ENCODE results near the gene PLB1.

The PLB1 gene

DNA sequence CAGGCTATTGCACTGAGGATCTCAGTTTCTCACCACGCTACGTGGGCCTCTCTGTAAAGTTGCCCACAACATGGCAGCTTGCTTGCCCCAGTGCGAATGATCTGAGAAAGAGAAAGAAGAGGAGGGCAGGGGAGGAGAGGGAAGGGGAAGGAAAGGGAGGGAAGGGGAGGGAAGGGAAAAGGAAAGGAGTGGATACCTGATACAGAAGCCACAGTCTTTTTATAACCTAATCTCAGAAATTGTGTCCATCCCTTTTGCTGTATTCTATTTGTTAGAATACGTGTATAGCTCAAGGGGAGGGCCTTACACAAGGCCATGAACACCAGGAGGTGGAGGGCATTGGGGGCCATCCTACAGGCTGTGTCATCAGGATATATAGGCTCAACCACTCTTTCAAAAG is 177.5 kb downstream of the PLB1 start:
- Histone ChIP-seq H3K9ac (ENCODE audit: low read length) (no peak overlapping the region), H4K20me1 (ENCODE audit: insufficient read depth, low read length) (no peaks in the 10 kb centered on the region), H3K4me2 (ENCODE audit: low read depth, low read length) (no peak overlapping the region), H3K4me3 (ENCODE audit: low read length) (no peak overlapping the region), H3K4me1 (ENCODE audit: low read length) (no peaks in the 10 kb centered on the region), H2AFZ (ENCODE audit: low read length) (no peak overlapping the region), H3K27me3 (replicated peaks; ENCODE audit: insufficient read depth, low read length) (no peaks in the 10 kb centered on the region), H3K79me2 (ENCODE audit: low read length) (no peaks in the 10 kb centered on the region), H3K27ac (ENCODE audit: low read length) (no peak overlapping the region), H3K9me2 (replicated peaks; ENCODE audit: insufficient read depth, low read length) (no peaks in the 10 kb centered on the region), H3K36me3 (replicated peaks; ENCODE audit: insufficient read depth, low read length) (no peaks in the 10 kb centered on the region), H3K9me3 (replicated peaks; ENCODE audit: insufficient read depth, low read length) (no peaks in the 10 kb centered on the region), H3F3A (ENCODE audit: insufficient read depth, low read length) (no peaks in the 10 kb centered on the region)
- DNase-seq = no peak
- TF ChIP-seq EZH2 (optimal IDR thresholded peaks at IDR 0.05; ENCODE audit: low read depth, low read length) (no peak), EZH2phosphoT487 (IDR thresholded peaks at IDR 0.05; ENCODE audit: low read length) (no peak)
- TF ChIP-seq, protein P1, sequence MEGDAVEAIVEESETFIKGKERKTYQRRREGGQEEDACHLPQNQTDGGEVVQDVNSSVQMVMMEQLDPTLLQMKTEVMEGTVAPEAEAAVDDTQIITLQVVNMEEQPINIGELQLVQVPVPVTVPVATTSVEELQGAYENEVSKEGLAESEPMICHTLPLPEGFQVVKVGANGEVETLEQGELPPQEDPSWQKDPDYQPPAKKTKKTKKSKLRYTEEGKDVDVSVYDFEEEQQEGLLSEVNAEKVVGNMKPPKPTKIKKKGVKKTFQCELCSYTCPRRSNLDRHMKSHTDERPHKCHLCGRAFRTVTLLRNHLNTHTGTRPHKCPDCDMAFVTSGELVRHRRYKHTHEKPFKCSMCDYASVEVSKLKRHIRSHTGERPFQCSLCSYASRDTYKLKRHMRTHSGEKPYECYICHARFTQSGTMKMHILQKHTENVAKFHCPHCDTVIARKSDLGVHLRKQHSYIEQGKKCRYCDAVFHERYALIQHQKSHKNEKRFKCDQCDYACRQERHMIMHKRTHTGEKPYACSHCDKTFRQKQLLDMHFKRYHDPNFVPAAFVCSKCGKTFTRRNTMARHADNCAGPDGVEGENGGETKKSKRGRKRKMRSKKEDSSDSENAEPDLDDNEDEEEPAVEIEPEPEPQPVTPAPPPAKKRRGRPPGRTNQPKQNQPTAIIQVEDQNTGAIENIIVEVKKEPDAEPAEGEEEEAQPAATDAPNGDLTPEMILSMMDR (IDR thresholded peaks at IDR 0.05; ENCODE audit: low read length) = no peak

DNA sequence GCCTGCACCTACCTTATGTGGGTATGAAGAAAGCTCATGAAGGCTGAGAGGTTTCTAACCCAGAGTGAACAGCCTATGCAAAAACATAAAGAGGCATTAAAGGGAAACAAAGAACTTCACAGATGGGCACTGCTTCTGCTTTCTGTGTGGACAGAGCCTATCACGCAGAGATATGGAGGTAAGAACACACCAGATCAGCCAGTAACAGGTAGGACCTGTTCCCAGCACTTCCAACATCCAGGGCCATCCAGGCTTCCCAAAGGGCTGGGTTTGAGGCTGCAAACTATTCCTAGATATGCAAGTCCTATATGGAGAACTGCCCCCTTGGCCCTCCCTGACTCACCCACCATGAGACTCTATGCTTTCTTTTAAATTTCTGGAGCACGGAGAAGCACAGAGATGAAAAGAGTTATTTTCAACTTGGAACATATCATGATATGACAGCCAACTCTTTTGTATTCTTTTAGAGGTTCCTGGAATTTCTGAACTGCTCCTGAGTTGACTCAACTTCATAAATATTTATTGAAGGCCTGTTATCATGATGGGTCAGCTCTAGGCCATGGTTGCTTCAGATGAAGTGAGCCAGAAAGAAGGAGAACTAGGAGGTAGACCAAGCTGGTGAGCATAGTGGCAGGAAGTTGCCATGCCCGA is 178.3 kb downstream of the PLB1 start:
- H2AFZ ChIP-seq (ENCODE audit: low read length) = no peak overlapping the region
- no peak overlapping the region for H3K27ac ChIP-seq (ENCODE audit: low read length)
- H3K4me1 ChIP-seq (ENCODE audit: low read length) = no peaks in the 10 kb centered on the region
- H3K9me2 ChIP-seq (replicated peaks; ENCODE audit: insufficient read depth, low read length) = no peaks in the 10 kb centered on the region
- no peaks in the 10 kb centered on the region for H3K9me3 ChIP-seq (replicated peaks; ENCODE audit: insufficient read depth, low read length)
- no peak overlapping the region for H3K9ac ChIP-seq (ENCODE audit: low read length)
- DNase-seq = no peak
- no peak overlapping the region for H3K4me3 ChIP-seq (ENCODE audit: low read length)
- H3K79me2 ChIP-seq (ENCODE audit: low read length) = no peaks in the 10 kb centered on the region
- H3K36me3 ChIP-seq (replicated peaks; ENCODE audit: insufficient read depth, low read length) = no peaks in the 10 kb centered on the region
- no peak for TF ChIP-seq EZH2phosphoT487 (IDR thresholded peaks at IDR 0.05; ENCODE audit: low read length)
- TF ChIP-seq, protein P1 (IDR thresholded peaks at IDR 0.05; ENCODE audit: low read length) = no peak
- TF ChIP-seq EZH2 (optimal IDR thresholded peaks at IDR 0.05; ENCODE audit: low read depth, low read length) = no peak
- H3K27me3 ChIP-seq (replicated peaks; ENCODE audit: insufficient read depth, low read length) = no peaks in the 10 kb centered on the region
- H3K4me2 ChIP-seq (ENCODE audit: low read depth, low read length) = no peak overlapping the region
- no peaks in the 10 kb centered on the region for H3F3A ChIP-seq (ENCODE audit: insufficient read depth, low read length)
- no peaks in the 10 kb centered on the region for H4K20me1 ChIP-seq (ENCODE audit: insufficient read depth, low read length)

DNA sequence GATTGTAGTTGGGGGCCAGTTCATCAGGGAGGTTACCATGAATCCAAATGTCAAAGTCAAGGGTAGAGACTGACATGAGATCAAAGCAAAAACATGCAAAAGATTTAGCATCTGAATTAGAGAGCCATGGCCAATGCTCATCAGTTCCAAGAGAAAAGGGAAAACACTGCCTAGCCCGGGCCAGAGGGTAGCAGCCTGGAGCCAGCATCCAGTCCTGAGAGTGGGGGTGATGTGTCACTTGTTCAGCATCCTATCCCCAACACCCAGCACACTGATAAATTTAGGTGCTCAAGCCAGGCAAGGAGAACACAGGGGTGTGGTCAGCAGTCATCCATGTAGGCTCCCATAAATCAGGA is 178.8 kb downstream of the PLB1 start:
- H3K9me3 ChIP-seq (replicated peaks; ENCODE audit: insufficient read depth, low read length) = no peaks in the 10 kb centered on the region
- no peaks in the 10 kb centered on the region for H3K79me2 ChIP-seq (ENCODE audit: low read length)
- no peak overlapping the region for H3K9ac ChIP-seq (ENCODE audit: low read length)
- no peak overlapping the region for H3K4me2 ChIP-seq (ENCODE audit: low read depth, low read length)
- TF ChIP-seq EZH2phosphoT487 (IDR thresholded peaks at IDR 0.05; ENCODE audit: low read length) (no peak), EZH2 (optimal IDR thresholded peaks at IDR 0.05; ENCODE audit: low read depth, low read length) (no peak)
- TF ChIP-seq, protein P1 (IDR thresholded peaks at IDR 0.05; ENCODE audit: low read length) = no peak
- DNase-seq = no peak
- no peaks in the 10 kb centered on the region for H3F3A ChIP-seq (ENCODE audit: insufficient read depth, low read length)
- no peaks in the 10 kb centered on the region for H3K27me3 ChIP-seq (replicated peaks; ENCODE audit: insufficient read depth, low read length)
- H2AFZ ChIP-seq (ENCODE audit: low read length) = no peak overlapping the region
- H3K4me3 ChIP-seq (ENCODE audit: low read length) = no peak overlapping the region
- H4K20me1 ChIP-seq (ENCODE audit: insufficient read depth, low read length) = no peaks in the 10 kb centered on the region
- no peaks in the 10 kb centered on the region for H3K4me1 ChIP-seq (ENCODE audit: low read length)
- no peaks in the 10 kb centered on the region for H3K9me2 ChIP-seq (replicated peaks; ENCODE audit: insufficient read depth, low read length)
- no peak overlapping the region for H3K27ac ChIP-seq (ENCODE audit: low read length)
- no peaks in the 10 kb centered on the region for H3K36me3 ChIP-seq (replicated peaks; ENCODE audit: insufficient read depth, low read length)

Data from MM.1S (cell line).